HepG2 (cell line): ENCODE data around the gene C1QC.

Experiments used
- ATF7 ChIP-seq, 2 experiments: fragments of 450-650 bp in 1 of 2; sonication (generic) in 1 of 2; formaldehyde crosslinking in 1 of 2; IDR thresholded peaks; 2 replicates each; pipeline versions ENCODE4 v1.4.0 to v1.6.1; 2016 to 2020; ENCODE audit warnings: antibody characterized with exemption in 1 of 2, mild to moderate bottlenecking in 1 of 2, missing genetic modification reagents in 1 of 2
- EP300 ChIP-seq, 3 experiments: sonication (generic) in 1 of 3; formaldehyde crosslinking in 1 of 3; IDR thresholded peaks; 2 replicates each; pipeline versions ENCODE4 v1.5.1 to v1.6.1; 2011 to 2020; ENCODE audit warnings: low read depth in 2 of 3, low read length in 2 of 3, borderline replicate concordance in 1 of 3, improper control_type of control experiment in 1 of 3, mild to moderate bottlenecking in 1 of 3, missing genetic modification reagents in 1 of 3, moderate library complexity in 1 of 3
- MEIS1 ChIP-seq: sonication (generic); formaldehyde crosslinking; IDR thresholded peaks from 2 replicates; pipeline ENCODE4 v1.9.0; 2021; ENCODE audit warnings: mild to moderate bottlenecking, missing genetic modification reagents, moderate library complexity, borderline replicate concordance
- RAD21 ChIP-seq: fragments of 450-650 bp; formaldehyde crosslinking; IDR thresholded peaks from 2 replicates; pipeline ENCODE4 v1.5.0; 2020; ENCODE audit warnings: mild to moderate bottlenecking
- SOX6 ChIP-seq, 2 experiments: fragments of 450-650 bp in 1 of 2; sonication (generic) in 1 of 2; formaldehyde crosslinking in 1 of 2; IDR thresholded peaks; 2 replicates each; pipeline versions ENCODE4 v1.4.0 to v1.6.1; 2017 to 2020; ENCODE audit warnings: antibody characterized with exemption in 1 of 2, mild to moderate bottlenecking in 1 of 2, missing genetic modification reagents in 1 of 2
- TP53 ChIP-seq: sonication (generic); formaldehyde crosslinking; conservative IDR thresholded peaks from 2 replicates; pipeline ENCODE4 v1.4.0; 2020; ENCODE audit warnings: missing genetic modification reagents
- ZMAT5 ChIP-seq: sonication (generic); formaldehyde crosslinking; IDR thresholded peaks from 2 replicates; pipeline ENCODE4 v1.5.0; 2020; ENCODE audit warnings: mild to moderate bottlenecking, low read depth, missing genetic modification reagents, borderline replicate concordance
- ZNF274 ChIP-seq: sonication (generic); formaldehyde crosslinking; IDR thresholded peaks from 2 replicates; pipeline ENCODE4 v1.5.1; 2020; ENCODE audit warnings: mild to moderate bottlenecking, missing genetic modification reagents
- ZNF839 ChIP-seq: sonication (generic); formaldehyde crosslinking; IDR thresholded peaks from 2 replicates; pipeline ENCODE4 v1.4.0; 2020; ENCODE audit warnings: missing genetic modification reagents, mild to moderate bottlenecking, borderline replicate concordance
- TF ChIP-seq, protein P1 (sequence below): sonication (generic); formaldehyde crosslinking; IDR thresholded peaks from 2 replicates; pipeline ENCODE4 v1.5.0; 2020; ENCODE audit warnings: mild to moderate bottlenecking, missing genetic modification reagents, moderate library complexity

GRCh38 chr1:22662318-22662717 lies 18.9 kb downstream of the C1QC start:
- no peak for TF ChIP-seq TP53
- TF ChIP-seq SOX6 (IDR thresholded peaks at IDR 0.05), result no peak
- no peak for TF ChIP-seq SOX6 (CRISPR knock-in tag; IDR thresholded peaks at IDR 0.05)
- no peak for TF ChIP-seq MEIS1 (CRISPR knock-in tag)
- TF ChIP-seq, protein P1, sequence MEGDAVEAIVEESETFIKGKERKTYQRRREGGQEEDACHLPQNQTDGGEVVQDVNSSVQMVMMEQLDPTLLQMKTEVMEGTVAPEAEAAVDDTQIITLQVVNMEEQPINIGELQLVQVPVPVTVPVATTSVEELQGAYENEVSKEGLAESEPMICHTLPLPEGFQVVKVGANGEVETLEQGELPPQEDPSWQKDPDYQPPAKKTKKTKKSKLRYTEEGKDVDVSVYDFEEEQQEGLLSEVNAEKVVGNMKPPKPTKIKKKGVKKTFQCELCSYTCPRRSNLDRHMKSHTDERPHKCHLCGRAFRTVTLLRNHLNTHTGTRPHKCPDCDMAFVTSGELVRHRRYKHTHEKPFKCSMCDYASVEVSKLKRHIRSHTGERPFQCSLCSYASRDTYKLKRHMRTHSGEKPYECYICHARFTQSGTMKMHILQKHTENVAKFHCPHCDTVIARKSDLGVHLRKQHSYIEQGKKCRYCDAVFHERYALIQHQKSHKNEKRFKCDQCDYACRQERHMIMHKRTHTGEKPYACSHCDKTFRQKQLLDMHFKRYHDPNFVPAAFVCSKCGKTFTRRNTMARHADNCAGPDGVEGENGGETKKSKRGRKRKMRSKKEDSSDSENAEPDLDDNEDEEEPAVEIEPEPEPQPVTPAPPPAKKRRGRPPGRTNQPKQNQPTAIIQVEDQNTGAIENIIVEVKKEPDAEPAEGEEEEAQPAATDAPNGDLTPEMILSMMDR (CRISPR knock-in tag), result no peak
- TF ChIP-seq RAD21 (CRISPR knock-in tag), result no peak
- no peak for TF ChIP-seq EP300 (IDR thresholded peaks at IDR 0.05; ENCODE audit: low read depth in 2 of 2, low read length in 2 of 2)
- TF ChIP-seq EP300 (CRISPR knock-in tag; IDR thresholded peaks at IDR 0.05; ENCODE audit: borderline replicate concordance), result no peak
- no peak for TF ChIP-seq ZNF274 (CRISPR knock-in tag)
- TF ChIP-seq ZMAT5 (CRISPR knock-in tag), result no peak
- TF ChIP-seq ATF7 (IDR thresholded peaks at IDR 0.05), result no peak
- TF ChIP-seq ATF7 (CRISPR knock-in tag; IDR thresholded peaks at IDR 0.05), result no peak
- TF ChIP-seq ZNF839 (CRISPR knock-in tag), result no peak
